Measurements from ENCODE around the gene NEK7. TPM values are rescaled to one million over a fixed set of nuclear protein-coding genes. Genes with fewer than 3 reads are reported as not detected.
"Not testable (repeated sequence)": the region's sequence is repeated elsewhere in the genome, so short reads cannot be mapped to it uniquely, and the experiment has no call there.

The NEK7 gene
- total RNA-seq, 2 experiments from 2014 or later: 68.9 to 71.7 TPM

DNA sequence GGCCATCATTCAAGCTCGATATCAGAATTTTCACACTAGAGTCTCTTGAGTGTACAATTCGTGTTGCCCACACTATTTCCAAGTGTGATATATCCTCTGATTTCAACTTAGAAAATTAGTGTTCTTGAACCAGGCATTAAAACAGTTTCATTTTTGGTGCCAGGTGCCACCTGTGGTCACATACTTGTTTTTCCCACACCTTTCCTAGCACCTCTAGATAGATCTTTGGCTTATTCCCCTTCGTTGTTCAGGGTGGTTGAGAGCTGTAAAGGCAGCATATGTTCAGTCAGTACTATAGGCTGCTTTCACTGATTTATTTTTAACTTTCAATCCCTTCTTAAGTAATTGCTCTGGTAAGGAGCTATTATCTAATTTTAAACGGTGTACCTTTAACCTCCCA lies 131.1 kb downstream of the NEK7 start:
- Mint-ChIP-seq H3K27ac (no peak overlapping the region), H3K27me3 (no peaks in the 10 kb centered on the region), H3K4me1 (peaks cover 8% of the 10 kb centered on the region), H3K9me3 (no peaks in the 10 kb centered on the region), H3K36me3 (peaks cover 20% of the 10 kb centered on the region), H3K4me3 (no peak overlapping the region)
- ATAC-seq (ENCODE audit: low read depth): no peak
- no peak for DNase-seq
- POLR2A ChIA-PET: no interaction called here

DNA sequence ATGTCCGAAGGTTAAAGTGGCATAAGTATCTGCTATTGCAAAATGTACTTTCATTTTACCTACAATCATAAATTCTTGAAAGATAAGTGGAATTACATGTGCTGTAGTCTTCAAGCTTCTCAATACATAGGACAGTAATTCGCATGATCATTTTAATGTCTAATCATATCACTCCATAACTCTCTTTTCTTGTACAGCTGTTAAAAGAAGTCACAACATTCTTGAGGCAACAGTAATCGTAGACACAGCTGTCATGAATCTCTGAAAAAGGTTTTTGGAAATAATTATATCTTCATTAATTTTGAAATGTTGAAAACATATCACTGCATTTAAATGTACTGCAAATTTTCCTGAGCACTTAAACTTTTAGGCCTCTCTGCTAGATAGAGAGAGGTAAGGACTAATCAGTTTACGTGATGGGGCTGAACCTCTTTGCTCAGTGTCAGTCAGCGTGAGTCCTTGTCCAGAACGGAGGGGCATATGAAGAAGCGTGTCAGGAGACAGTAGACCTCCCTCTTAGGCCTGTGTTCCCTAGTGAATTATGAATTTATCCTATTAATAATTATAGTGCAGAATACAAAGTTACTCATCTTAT lies 133.4 kb downstream of the NEK7 start:
- Mint-ChIP-seq H3K36me3 (peaks cover 18% of the 10 kb centered on the region), H3K27ac (no peak overlapping the region), H3K27me3 (no peaks in the 10 kb centered on the region), H3K4me1 (peaks cover 6% of the 10 kb centered on the region), H3K9me3 (no peaks in the 10 kb centered on the region), H3K4me3 (no peak overlapping the region)
- DNase-seq: no peak
- POLR2A ChIA-PET: no interaction called here
- no peak for ATAC-seq (ENCODE audit: low read depth)

GRCh38 chr1:198291036-198291435 lies 134.2 kb downstream of the NEK7 start:
- POLR2A ChIA-PET: no interaction called here
- Mint-ChIP-seq H3K4me1 (peaks cover 6% of the 10 kb centered on the region), H3K27ac (no peak overlapping the region), H3K27me3 (no peaks in the 10 kb centered on the region), H3K4me3 (no peak overlapping the region), H3K9me3 (no peaks in the 10 kb centered on the region), H3K36me3 (peaks cover 18% of the 10 kb centered on the region)
- no peak for ATAC-seq (ENCODE audit: low read depth)
- no peak for DNase-seq

DNA sequence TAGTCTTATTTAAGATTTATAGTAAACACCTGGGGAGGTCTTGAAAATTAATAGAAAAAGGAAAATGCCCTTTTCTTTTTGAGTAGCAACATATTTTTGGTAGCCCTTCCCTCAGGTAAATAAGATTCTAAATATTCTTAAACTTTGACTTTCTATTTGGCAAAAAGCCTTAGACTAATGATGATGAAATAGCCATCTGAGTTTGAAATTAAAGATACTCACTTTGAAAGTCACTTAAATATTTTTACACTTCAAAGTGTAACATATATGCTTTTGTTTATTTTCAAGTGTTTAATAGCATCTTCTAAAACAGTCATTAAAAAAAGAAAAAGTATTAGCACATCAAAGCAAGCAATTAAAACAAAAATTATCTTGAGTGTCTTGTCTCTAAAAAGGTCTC lies 135.1 kb downstream of the NEK7 start:
- DNase-seq (no peak), ATAC-seq (ENCODE audit: low read depth) (no peak)
- Mint-ChIP-seq H3K4me1 (peaks cover 7% of the 10 kb centered on the region), H3K36me3 (peaks cover 11% of the 10 kb centered on the region), H3K27ac (no peak overlapping the region), H3K4me3 (no peak overlapping the region), H3K27me3 (no peaks in the 10 kb centered on the region), H3K9me3 (no peaks in the 10 kb centered on the region)
- POLR2A ChIA-PET: no interaction called here

DNA sequence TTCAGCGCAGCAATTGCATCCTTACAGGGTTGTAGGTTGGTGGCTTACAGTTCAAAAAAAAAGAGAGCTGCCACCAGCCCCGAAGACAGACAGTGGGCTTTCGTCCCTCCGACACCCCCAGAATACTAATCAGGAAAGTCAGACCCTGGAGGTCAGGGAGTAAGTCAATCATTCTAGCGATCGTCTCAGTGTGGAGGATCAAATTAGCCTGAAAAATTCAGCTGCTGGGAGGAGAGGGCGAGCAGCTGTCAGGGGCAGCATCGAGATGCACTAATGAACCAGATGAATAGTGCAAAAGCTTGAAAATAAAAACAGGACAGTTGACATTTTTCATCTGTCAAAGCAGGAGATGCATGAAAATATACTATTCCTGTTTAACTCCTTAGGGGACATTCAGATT lies 138.4 kb downstream of the NEK7 start:
- peaks cover 7% of the 10 kb centered on the region for H3K4me1 Mint-ChIP-seq
- POLR2A ChIA-PET: no interaction called here
- peaks cover 25% of the 10 kb centered on the region for H3K36me3 Mint-ChIP-seq
- ATAC-seq (ENCODE audit: low read depth): no peak
- H3K27ac Mint-ChIP-seq: no peak overlapping the region
- DNase-seq: no peak
- no peaks in the 10 kb centered on the region for H3K9me3 Mint-ChIP-seq
- no peak overlapping the region for H3K4me3 Mint-ChIP-seq
- H3K27me3 Mint-ChIP-seq: no peaks in the 10 kb centered on the region

- Mint-ChIP-seq H3K36me3 (peaks cover 27% of the 10 kb centered on the region), H3K27me3 (no peaks in the 10 kb centered on the region), H3K9me3 (no peaks in the 10 kb centered on the region), H3K27ac (no peak overlapping the region), H3K4me1 (peaks cover 5% of the 10 kb centered on the region), H3K4me3 (no peak overlapping the region)
- DNase-seq: no peak
- no peak for ATAC-seq (ENCODE audit: low read depth)
- POLR2A ChIA-PET: no interaction called here
Measured at GRCh38 chr1:198295971-198296370, 139.2 kb downstream of the NEK7 start.

GRCh38 chr1:198297281-198297680 lies 140.5 kb downstream of the NEK7 start:
- Mint-ChIP-seq H3K4me1 (peaks cover 4% of the 10 kb centered on the region), H3K36me3 (peaks cover 34% of the 10 kb centered on the region), H3K27ac (no peak overlapping the region), H3K9me3 (no peaks in the 10 kb centered on the region), H3K4me3 (no peak overlapping the region), H3K27me3 (no peaks in the 10 kb centered on the region)
- POLR2A ChIA-PET: no interaction called here
- DNase-seq: no peak
- no peak for ATAC-seq (ENCODE audit: low read depth)

DNA sequence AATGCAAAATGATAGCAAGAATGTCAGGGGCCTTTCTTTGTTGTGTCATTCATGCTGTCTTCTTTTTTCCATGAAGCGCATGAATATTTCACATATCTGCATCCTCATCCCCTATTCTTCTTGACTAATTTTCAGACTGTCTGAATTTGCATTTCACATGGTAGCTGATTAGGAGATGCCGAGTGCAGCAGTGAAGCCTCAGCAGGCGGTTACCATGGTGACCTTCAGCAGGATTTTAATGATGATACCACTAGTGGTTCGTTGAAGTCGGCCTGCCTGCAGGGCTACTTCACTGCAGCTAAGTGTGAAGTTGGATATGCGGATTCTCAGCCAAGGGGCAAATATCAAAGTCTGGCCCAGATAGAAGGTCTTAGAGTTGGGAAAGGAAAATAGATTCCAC lies 141.8 kb downstream of the NEK7 start:
- no peak overlapping the region for H3K27ac Mint-ChIP-seq
- peaks cover 4% of the 10 kb centered on the region for H3K4me1 Mint-ChIP-seq
- peaks cover 33% of the 10 kb centered on the region for H3K36me3 Mint-ChIP-seq
- no peak for ATAC-seq (ENCODE audit: low read depth)
- no peaks in the 10 kb centered on the region for H3K9me3 Mint-ChIP-seq
- H3K27me3 Mint-ChIP-seq: no peaks in the 10 kb centered on the region
- no peak overlapping the region for H3K4me3 Mint-ChIP-seq
- DNase-seq: no peak
- POLR2A ChIA-PET: no interaction called here

DNA sequence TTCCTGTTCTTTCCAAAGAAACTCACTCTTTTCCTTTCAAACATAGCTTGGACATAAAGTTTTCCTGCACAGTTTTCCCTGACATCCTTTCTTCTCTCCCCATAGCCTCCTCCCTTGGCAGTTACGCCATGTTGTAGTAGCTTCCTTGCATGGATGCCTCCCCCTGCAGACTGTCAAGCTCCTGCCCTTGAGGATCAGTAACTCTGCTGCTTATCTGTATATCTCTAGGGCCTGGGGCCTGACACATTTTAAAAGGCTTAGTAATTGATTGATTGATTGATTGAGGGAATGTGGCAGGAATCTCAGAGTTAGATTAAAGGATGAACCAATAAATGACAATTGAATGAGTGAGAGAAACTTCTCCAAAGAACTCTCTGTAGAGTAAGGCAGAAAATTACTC lies 143.7 kb downstream of the NEK7 start:
- POLR2A ChIA-PET: no interaction called here
- Mint-ChIP-seq H3K36me3 (peaks cover 32% of the 10 kb centered on the region), H3K4me1 (peaks cover 1% of the 10 kb centered on the region), H3K27ac (no peak overlapping the region), H3K9me3 (no peaks in the 10 kb centered on the region), H3K27me3 (no peaks in the 10 kb centered on the region), H3K4me3 (no peak overlapping the region)
- ATAC-seq (ENCODE audit: low read depth) (no peak), DNase-seq (no peak)

DNA sequence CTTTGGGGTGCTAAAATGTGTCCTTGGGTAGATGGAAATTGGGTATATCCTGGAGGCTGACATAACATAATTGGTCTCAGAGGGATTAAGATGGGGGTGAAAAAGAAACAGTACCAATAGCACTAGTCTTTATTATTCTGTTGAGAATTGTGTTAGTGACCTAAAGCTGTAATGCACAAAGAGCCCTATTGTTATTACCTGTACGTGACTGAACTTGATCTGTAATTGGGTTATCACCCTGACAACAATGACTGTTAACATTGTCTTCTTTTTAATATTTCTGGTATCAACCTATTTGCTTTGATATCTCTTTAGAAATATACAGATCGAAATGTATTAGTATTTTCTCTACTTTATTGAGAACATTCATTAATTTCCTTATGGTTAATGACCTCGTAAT lies 147.6 kb downstream of the NEK7 start:
- DNase-seq (no peak), ATAC-seq (ENCODE audit: low read depth) (no peak)
- Mint-ChIP-seq H3K36me3 (peaks cover 28% of the 10 kb centered on the region), H3K27me3 (no peaks in the 10 kb centered on the region), H3K9me3 (peaks cover 2% of the 10 kb centered on the region), H3K4me1 (no peaks in the 10 kb centered on the region), H3K27ac (no peak overlapping the region), H3K4me3 (no peak overlapping the region)
- POLR2A ChIA-PET: no interaction called here

GRCh38 chr1:198314817-198315216 lies 158.0 kb downstream of the NEK7 start:
- POLR2A ChIA-PET; H3K4me1 Mint-ChIP-seq; H3K9me3 Mint-ChIP-seq; H3K27ac Mint-ChIP-seq; H3K27me3 Mint-ChIP-seq; DNase-seq; H3K4me3 Mint-ChIP-seq; ATAC-seq (ENCODE audit: low read depth): not testable (repeated sequence)
- peaks cover 34% of the 10 kb centered on the region for H3K36me3 Mint-ChIP-seq

DNA sequence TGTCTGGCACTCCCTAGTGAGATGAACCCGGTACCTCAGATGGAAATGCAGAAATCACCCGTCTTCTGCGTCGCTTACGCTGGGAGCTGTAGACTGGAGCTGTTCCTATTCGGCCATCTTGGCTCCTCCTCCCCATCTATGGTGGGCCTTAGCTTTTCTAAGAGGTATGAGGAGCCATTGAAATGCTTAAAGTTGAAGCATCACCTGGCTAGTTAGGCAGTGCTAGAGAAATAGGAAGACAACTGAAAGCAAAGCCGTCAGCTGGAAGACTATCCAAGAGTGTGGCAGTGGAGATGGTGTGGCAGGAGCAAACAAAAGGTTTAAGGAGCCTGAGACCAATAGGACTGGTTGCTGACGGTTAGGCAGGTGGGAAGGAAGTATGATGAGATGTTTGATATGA lies 158.5 kb downstream of the NEK7 start:
- H3K4me3 Mint-ChIP-seq: not testable (repeated sequence)

DNA sequence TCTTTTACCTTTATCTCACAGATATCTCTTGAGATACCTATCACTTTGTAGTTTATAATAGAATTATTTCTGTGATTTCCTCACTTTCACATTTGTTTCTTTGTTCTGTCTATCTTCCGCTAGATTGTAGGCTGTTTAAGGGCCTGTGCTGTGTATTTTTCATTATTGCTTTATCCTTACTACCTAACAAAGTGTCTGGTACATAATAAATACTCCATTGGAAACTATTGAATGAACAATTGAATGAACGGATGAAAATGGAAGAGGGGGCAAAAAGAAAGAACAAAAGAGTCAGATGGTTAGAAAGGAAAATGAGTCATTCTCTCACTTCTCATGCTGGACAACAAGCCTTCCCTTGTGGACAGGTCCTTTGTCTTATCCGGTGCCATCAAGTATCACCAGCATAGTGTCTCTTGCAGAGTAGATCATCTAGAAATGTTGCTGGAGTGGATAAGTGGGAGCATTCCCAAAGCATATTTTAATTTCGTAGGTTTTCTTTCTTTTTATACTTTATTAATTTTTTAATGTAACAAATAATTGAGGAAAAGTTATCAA lies 159.8 kb downstream of the NEK7 start:
- Mint-ChIP-seq H3K36me3 (peaks cover 34% of the 10 kb centered on the region), H3K27ac (no peak overlapping the region), H3K27me3 (no peaks in the 10 kb centered on the region), H3K4me3 (no peak overlapping the region), H3K9me3 (peaks cover 3% of the 10 kb centered on the region), H3K4me1 (peaks cover 6% of the 10 kb centered on the region)
- POLR2A ChIA-PET: no interaction called here
- no peak for DNase-seq
- no peak for ATAC-seq (ENCODE audit: low read depth)

More for the DNA sequence above, 158.5 kb downstream of the NEK7 start:
- H3K9me3 Mint-ChIP-seq; DNase-seq; H3K4me1 Mint-ChIP-seq; H3K27me3 Mint-ChIP-seq; ATAC-seq (ENCODE audit: low read depth); H3K27ac Mint-ChIP-seq; POLR2A ChIA-PET: not testable (repeated sequence)
- peaks cover 32% of the 10 kb centered on the region for H3K36me3 Mint-ChIP-seq

- POLR2A ChIA-PET: no interaction called here
- Mint-ChIP-seq H3K27ac (no peak overlapping the region), H3K4me1 (peaks cover 6% of the 10 kb centered on the region), H3K9me3 (peaks cover under 1% of the 10 kb centered on the region), H3K36me3 (peaks cover 31% of the 10 kb centered on the region), H3K27me3 (no peaks in the 10 kb centered on the region), H3K4me3 (no peak overlapping the region)
- DNase-seq: no peak
- ATAC-seq (ENCODE audit: low read depth): no peak
Measured at GRCh38 chr1:198318085-198318484, 161.3 kb downstream of the NEK7 start.

- Mint-ChIP-seq H3K36me3 (peaks cover 18% of the 10 kb centered on the region), H3K27me3 (peaks cover 10% of the 10 kb centered on the region), H3K9me3 (no peaks in the 10 kb centered on the region), H3K4me3 (no peak overlapping the region), H3K27ac (no peak overlapping the region), H3K4me1 (peaks cover 5% of the 10 kb centered on the region)
- POLR2A ChIA-PET: no interaction called here
- DNase-seq: no peak
- ATAC-seq (ENCODE audit: low read depth): no peak
Measured at GRCh38 chr1:198320759-198321158, 164.0 kb downstream of the NEK7 start.

All from activated naive CD8-positive, alpha-beta T cell treated with anti-CD3 and anti-CD28 coated beads, Interleukin-2, amount 10 ng/mL, durations not matched to agents 7 days and 5 days (primary cell).